ENCODE data around the gene ALG8. TPM values are rescaled to one million over a fixed set of nuclear protein-coding genes. Genes with fewer than 3 reads are reported as not detected.
A peak's percentile ranks its signal among the peaks of the same experiment; 100 is the strongest.

The ALG8 gene
- total and polyA plus RNA-seq, 2 of the 8 experiments (the other 6 are each of a cell fraction or from before 2014, with no cell fraction given) = 66.7 to 84.3 TPM

DNA sequence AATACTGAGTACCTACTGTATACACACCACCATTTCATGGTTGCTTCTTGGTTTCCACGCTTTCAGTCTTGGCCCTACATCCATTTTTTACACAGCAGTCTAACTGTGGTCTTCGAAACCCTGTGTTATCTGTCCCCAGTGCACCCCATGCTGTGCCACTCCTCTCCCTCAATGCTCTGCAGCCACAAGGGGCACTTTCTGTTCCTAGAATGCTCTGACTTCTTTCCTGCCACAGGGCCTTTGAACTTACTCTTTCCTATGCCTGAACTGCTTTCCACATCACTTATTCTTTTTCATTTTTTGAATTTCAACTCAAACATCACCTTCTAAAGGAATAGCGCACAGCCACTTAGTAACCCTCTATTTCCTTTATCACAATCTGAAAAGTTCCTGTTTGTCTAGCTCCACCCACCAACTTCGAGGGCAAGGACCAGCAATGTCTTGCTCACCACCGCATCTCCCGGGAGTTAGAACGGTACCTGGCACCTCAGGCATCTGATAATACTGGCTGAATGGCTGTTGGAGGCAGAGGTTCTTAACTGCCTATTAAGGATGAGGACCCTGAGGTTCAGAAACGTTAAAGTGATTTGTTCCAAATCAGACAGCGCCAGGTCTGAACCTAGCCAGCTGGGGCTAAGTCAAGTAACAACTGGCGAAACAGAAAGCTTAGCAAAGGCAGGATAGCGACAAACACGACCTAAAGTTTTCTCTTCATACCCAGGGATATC lies 568 bp downstream of the ALG8 start (continued):
- peak; percentile 100 for TF ChIP-seq KDM1A (IDR thresholded peaks at IDR 0.05; ENCODE audit: borderline replicate concordance, low read length)
- TF ChIP-seq, protein P1, sequence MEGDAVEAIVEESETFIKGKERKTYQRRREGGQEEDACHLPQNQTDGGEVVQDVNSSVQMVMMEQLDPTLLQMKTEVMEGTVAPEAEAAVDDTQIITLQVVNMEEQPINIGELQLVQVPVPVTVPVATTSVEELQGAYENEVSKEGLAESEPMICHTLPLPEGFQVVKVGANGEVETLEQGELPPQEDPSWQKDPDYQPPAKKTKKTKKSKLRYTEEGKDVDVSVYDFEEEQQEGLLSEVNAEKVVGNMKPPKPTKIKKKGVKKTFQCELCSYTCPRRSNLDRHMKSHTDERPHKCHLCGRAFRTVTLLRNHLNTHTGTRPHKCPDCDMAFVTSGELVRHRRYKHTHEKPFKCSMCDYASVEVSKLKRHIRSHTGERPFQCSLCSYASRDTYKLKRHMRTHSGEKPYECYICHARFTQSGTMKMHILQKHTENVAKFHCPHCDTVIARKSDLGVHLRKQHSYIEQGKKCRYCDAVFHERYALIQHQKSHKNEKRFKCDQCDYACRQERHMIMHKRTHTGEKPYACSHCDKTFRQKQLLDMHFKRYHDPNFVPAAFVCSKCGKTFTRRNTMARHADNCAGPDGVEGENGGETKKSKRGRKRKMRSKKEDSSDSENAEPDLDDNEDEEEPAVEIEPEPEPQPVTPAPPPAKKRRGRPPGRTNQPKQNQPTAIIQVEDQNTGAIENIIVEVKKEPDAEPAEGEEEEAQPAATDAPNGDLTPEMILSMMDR (IDR thresholded peaks at IDR 0.05; ENCODE audit: control extremely low read depth in 1 of 3, insufficient read depth in 1 of 3, low read depth in 1 of 3, low read length in 3 of 3) = peak in 1 of 3 experiments; percentile 31; a peak in 1 of 4 replicates
- TF ChIP-seq SP1 (IDR thresholded peaks at IDR 0.05; ENCODE audit: low read depth, low read length) = no peak
- TF ChIP-seq YY1 (IDR thresholded peaks at IDR 0.05; ENCODE audit: low read depth, low read length) = no peak
- TF ChIP-seq, protein P2, sequence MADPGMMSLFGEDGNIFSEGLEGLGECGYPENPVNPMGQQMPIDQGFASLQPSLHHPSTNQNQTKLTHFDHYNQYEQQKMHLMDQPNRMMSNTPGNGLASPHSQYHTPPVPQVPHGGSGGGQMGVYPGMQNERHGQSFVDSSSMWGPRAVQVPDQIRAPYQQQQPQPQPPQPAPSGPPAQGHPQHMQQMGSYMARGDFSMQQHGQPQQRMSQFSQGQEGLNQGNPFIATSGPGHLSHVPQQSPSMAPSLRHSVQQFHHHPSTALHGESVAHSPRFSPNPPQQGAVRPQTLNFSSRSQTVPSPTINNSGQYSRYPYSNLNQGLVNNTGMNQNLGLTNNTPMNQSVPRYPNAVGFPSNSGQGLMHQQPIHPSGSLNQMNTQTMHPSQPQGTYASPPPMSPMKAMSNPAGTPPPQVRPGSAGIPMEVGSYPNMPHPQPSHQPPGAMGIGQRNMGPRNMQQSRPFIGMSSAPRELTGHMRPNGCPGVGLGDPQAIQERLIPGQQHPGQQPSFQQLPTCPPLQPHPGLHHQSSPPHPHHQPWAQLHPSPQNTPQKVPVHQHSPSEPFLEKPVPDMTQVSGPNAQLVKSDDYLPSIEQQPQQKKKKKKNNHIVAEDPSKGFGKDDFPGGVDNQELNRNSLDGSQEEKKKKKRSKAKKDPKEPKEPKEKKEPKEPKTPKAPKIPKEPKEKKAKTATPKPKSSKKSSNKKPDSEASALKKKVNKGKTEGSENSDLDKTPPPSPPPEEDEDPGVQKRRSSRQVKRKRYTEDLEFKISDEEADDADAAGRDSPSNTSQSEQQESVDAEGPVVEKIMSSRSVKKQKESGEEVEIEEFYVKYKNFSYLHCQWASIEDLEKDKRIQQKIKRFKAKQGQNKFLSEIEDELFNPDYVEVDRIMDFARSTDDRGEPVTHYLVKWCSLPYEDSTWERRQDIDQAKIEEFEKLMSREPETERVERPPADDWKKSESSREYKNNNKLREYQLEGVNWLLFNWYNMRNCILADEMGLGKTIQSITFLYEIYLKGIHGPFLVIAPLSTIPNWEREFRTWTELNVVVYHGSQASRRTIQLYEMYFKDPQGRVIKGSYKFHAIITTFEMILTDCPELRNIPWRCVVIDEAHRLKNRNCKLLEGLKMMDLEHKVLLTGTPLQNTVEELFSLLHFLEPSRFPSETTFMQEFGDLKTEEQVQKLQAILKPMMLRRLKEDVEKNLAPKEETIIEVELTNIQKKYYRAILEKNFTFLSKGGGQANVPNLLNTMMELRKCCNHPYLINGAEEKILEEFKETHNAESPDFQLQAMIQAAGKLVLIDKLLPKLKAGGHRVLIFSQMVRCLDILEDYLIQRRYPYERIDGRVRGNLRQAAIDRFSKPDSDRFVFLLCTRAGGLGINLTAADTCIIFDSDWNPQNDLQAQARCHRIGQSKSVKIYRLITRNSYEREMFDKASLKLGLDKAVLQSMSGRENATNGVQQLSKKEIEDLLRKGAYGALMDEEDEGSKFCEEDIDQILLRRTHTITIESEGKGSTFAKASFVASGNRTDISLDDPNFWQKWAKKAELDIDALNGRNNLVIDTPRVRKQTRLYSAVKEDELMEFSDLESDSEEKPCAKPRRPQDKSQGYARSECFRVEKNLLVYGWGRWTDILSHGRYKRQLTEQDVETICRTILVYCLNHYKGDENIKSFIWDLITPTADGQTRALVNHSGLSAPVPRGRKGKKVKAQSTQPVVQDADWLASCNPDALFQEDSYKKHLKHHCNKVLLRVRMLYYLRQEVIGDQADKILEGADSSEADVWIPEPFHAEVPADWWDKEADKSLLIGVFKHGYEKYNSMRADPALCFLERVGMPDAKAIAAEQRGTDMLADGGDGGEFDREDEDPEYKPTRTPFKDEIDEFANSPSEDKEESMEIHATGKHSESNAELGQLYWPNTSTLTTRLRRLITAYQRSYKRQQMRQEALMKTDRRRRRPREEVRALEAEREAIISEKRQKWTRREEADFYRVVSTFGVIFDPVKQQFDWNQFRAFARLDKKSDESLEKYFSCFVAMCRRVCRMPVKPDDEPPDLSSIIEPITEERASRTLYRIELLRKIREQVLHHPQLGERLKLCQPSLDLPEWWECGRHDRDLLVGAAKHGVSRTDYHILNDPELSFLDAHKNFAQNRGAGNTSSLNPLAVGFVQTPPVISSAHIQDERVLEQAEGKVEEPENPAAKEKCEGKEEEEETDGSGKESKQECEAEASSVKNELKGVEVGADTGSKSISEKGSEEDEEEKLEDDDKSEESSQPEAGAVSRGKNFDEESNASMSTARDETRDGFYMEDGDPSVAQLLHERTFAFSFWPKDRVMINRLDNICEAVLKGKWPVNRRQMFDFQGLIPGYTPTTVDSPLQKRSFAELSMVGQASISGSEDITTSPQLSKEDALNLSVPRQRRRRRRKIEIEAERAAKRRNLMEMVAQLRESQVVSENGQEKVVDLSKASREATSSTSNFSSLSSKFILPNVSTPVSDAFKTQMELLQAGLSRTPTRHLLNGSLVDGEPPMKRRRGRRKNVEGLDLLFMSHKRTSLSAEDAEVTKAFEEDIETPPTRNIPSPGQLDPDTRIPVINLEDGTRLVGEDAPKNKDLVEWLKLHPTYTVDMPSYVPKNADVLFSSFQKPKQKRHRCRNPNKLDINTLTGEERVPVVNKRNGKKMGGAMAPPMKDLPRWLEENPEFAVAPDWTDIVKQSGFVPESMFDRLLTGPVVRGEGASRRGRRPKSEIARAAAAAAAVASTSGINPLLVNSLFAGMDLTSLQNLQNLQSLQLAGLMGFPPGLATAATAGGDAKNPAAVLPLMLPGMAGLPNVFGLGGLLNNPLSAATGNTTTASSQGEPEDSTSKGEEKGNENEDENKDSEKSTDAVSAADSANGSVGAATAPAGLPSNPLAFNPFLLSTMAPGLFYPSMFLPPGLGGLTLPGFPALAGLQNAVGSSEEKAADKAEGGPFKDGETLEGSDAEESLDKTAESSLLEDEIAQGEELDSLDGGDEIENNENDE (IDR thresholded peaks at IDR 0.05; ENCODE audit: insufficient replicate concordance, low read length) = no peak
- no peak for TF ChIP-seq BRCA1 (IDR thresholded peaks at IDR 0.05; ENCODE audit: low read depth, low read length)
- TF ChIP-seq FOSL1 (IDR thresholded peaks at IDR 0.05; ENCODE audit: insufficient read depth, low read depth, low read length) = no peak
- TF ChIP-seq GABPA (IDR thresholded peaks at IDR 0.05; ENCODE audit: borderline replicate concordance, insufficient read depth, low read length) = no peak
